ENCODE data around the gene DMBX1. TPM values are rescaled to one million over a fixed set of nuclear protein-coding genes. Genes with fewer than 3 reads are reported as not detected.

DMBX1 gene
- total and polyA plus RNA-seq, 4 donors: not detected

DNA sequence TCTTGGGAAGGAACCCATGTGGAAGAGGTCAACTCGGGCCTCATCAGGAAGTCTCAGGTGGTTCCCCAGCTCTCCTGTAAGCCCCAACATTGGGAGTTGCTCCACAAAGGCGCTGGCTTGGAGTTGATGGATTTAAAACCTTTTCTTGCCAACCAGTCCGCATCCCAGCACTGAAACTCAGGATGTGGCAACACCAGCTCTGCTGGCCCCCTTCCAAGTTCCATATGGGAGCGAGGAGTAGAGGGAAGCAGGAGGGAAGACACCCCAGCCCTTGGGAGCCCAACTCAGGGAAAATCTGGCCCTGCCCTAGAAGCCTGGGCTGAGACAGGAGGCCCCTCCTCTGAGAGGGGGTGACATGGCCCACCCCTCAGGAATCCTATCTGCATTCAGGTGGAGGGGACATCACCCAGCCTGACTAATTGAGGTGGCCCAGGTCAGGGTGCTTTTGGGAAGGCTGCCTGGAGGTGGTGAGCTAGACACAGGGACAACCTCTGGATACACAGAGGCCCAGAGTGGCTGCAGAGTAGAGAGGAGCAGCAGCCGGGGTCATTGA, 33.1 kb upstream of the DMBX1 start:
- Histone ChIP-seq H3K9me3 (ENCODE audit: control insufficient read depth in 4 of 4, low read length in 3 of 4) (no peaks in the 10 kb centered on the region), H3K27ac (ENCODE audit: low read depth in 1 of 2, low read length in 2 of 2) (no peak overlapping the region), H3K4me3 (ENCODE audit: low read depth in 1 of 3, low read length in 3 of 3) (no peak overlapping the region), H3K27me3 (ENCODE audit: control insufficient read depth in 4 of 4, insufficient read depth in 4 of 4, low read length in 3 of 4) (no peaks in the 10 kb centered on the region), H3K36me3 (ENCODE audit: control insufficient read depth in 4 of 4, insufficient read depth in 3 of 4, low read depth in 1 of 4, low read length in 3 of 4) (no peaks in the 10 kb centered on the region), H3K9ac (ENCODE audit: low read depth in 1 of 2, low read length in 2 of 2) (no peak overlapping the region), H3K4me1 (ENCODE audit: control insufficient read depth in 4 of 4, insufficient read depth in 4 of 4, low read length in 3 of 4) (no peaks in the 10 kb centered on the region)
- WGBS: 80% methylated on average over 5 of the region's 5 CpGs
- no peak for DNase-seq (ENCODE audit: low spot score)
- TF ChIP-seq, protein P1, sequence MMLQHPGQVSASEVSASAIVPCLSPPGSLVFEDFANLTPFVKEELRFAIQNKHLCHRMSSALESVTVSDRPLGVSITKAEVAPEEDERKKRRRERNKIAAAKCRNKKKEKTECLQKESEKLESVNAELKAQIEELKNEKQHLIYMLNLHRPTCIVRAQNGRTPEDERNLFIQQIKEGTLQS (IDR thresholded peaks at IDR 0.05): no peak
- TF ChIP-seq TAF1 (conservative IDR thresholded peaks at IDR 0.05) (no peak), NR2F2 (IDR thresholded peaks at IDR 0.05) (no peak), EGR1 (IDR thresholded peaks at IDR 0.05; ENCODE audit: low read depth in 2 of 2) (no peak), FOXA2 (IDR thresholded peaks at IDR 0.05) (no peak), GABPA (IDR thresholded peaks at IDR 0.05 in 1 of 2, conservative IDR thresholded peaks at IDR 0.05 in 1 of 2) (no peak), SP1 (IDR thresholded peaks at IDR 0.05) (no peak), HNF4A (conservative IDR thresholded peaks at IDR 0.05) (no peak), YY1 (IDR thresholded peaks at IDR 0.05) (no peak), HNF4G (IDR thresholded peaks at IDR 0.05) (no peak), RAD21 (IDR thresholded peaks at IDR 0.05) (no peak), FOXA1 (IDR thresholded peaks at IDR 0.05) (no peak)
- TF ChIP-seq, protein P2, sequence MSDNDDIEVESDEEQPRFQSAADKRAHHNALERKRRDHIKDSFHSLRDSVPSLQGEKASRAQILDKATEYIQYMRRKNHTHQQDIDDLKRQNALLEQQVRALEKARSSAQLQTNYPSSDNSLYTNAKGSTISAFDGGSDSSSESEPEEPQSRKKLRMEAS (IDR thresholded peaks at IDR 0.05): no peak
- TF ChIP-seq, protein P3, sequence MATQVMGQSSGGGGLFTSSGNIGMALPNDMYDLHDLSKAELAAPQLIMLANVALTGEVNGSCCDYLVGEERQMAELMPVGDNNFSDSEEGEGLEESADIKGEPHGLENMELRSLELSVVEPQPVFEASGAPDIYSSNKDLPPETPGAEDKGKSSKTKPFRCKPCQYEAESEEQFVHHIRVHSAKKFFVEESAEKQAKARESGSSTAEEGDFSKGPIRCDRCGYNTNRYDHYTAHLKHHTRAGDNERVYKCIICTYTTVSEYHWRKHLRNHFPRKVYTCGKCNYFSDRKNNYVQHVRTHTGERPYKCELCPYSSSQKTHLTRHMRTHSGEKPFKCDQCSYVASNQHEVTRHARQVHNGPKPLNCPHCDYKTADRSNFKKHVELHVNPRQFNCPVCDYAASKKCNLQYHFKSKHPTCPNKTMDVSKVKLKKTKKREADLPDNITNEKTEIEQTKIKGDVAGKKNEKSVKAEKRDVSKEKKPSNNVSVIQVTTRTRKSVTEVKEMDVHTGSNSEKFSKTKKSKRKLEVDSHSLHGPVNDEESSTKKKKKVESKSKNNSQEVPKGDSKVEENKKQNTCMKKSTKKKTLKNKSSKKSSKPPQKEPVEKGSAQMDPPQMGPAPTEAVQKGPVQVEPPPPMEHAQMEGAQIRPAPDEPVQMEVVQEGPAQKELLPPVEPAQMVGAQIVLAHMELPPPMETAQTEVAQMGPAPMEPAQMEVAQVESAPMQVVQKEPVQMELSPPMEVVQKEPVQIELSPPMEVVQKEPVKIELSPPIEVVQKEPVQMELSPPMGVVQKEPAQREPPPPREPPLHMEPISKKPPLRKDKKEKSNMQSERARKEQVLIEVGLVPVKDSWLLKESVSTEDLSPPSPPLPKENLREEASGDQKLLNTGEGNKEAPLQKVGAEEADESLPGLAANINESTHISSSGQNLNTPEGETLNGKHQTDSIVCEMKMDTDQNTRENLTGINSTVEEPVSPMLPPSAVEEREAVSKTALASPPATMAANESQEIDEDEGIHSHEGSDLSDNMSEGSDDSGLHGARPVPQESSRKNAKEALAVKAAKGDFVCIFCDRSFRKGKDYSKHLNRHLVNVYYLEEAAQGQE (IDR thresholded peaks at IDR 0.05): no peak

DNA sequence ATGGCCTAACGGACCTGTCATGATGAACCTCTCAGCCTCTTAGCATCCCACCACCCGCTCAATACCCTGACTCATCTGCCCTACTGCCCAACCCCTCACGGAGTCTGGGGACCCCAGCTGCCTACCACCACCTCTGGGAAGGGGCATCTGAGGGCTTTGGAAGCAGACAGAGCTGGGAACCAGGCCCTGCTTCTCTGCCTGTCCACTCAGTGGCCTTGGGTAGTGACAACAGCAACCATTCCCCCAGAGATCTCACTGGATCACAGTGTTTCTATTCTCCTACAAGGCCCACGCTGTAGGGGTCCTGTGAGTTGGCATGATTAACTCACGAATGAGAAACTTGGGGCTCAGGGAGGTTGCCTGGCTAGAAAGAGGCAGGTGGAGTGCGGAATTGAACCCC, 32.5 kb upstream of the DMBX1 start:
- no peaks in the 10 kb centered on the region for H3K27me3 ChIP-seq (ENCODE audit: control insufficient read depth in 4 of 4, insufficient read depth in 4 of 4, low read length in 3 of 4)
- no peak overlapping the region for H3K9ac ChIP-seq (ENCODE audit: low read depth in 1 of 2, low read length in 2 of 2)
- H3K27ac ChIP-seq (ENCODE audit: low read depth in 1 of 2, low read length in 2 of 2): no peak overlapping the region
- 92% methylated on average over 6 of the region's 6 CpGs for WGBS
- H3K4me1 ChIP-seq (ENCODE audit: control insufficient read depth in 4 of 4, insufficient read depth in 4 of 4, low read length in 3 of 4): no peaks in the 10 kb centered on the region
- no peaks in the 10 kb centered on the region for H3K36me3 ChIP-seq (ENCODE audit: control insufficient read depth in 4 of 4, insufficient read depth in 3 of 4, low read depth in 1 of 4, low read length in 3 of 4)
- H3K9me3 ChIP-seq (ENCODE audit: control insufficient read depth in 4 of 4, low read length in 3 of 4): no peaks in the 10 kb centered on the region
- H3K4me3 ChIP-seq (ENCODE audit: low read depth in 1 of 3, low read length in 3 of 3): no peak overlapping the region
- DNase-seq (ENCODE audit: low spot score): no peak
- TF ChIP-seq EGR1 (IDR thresholded peaks at IDR 0.05; ENCODE audit: low read depth in 2 of 2) (no peak), GABPA (IDR thresholded peaks at IDR 0.05 in 1 of 2, conservative IDR thresholded peaks at IDR 0.05 in 1 of 2) (no peak)
- TF ChIP-seq, protein P4, sequence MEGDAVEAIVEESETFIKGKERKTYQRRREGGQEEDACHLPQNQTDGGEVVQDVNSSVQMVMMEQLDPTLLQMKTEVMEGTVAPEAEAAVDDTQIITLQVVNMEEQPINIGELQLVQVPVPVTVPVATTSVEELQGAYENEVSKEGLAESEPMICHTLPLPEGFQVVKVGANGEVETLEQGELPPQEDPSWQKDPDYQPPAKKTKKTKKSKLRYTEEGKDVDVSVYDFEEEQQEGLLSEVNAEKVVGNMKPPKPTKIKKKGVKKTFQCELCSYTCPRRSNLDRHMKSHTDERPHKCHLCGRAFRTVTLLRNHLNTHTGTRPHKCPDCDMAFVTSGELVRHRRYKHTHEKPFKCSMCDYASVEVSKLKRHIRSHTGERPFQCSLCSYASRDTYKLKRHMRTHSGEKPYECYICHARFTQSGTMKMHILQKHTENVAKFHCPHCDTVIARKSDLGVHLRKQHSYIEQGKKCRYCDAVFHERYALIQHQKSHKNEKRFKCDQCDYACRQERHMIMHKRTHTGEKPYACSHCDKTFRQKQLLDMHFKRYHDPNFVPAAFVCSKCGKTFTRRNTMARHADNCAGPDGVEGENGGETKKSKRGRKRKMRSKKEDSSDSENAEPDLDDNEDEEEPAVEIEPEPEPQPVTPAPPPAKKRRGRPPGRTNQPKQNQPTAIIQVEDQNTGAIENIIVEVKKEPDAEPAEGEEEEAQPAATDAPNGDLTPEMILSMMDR (IDR thresholded peaks at IDR 0.05; ENCODE audit: low read depth, low read length, missing input control): no peak
- TF ChIP-seq, protein P2 (IDR thresholded peaks at IDR 0.05): no peak
